Hematopoietic multipotent progenitor cell treated with erythropoietin and hydrocortisone succinate and interleukin-3 and kit ligand, for 4 days (in vitro differentiated cells): Measurements from ENCODE around the gene SLC27A5.
"Not testable (repeated sequence)": the region's sequence is repeated elsewhere in the genome, so short reads cannot be mapped to it uniquely, and the experiment has no call there.

Source experiments
- DNase-seq: peaks from one replicate; pipeline ENCODE4 v3.0.0-alpha.2; 2015

SLC27A5 gene

GRCh38 chr19:58550362-58551122 lies 38.8 kb upstream of the SLC27A5 start:
- DNase-seq: no peak

- no peak for DNase-seq
These were observed 38.0 kb upstream of the SLC27A5 start for GRCh38 chr19:58549664-58550361.

DNA sequence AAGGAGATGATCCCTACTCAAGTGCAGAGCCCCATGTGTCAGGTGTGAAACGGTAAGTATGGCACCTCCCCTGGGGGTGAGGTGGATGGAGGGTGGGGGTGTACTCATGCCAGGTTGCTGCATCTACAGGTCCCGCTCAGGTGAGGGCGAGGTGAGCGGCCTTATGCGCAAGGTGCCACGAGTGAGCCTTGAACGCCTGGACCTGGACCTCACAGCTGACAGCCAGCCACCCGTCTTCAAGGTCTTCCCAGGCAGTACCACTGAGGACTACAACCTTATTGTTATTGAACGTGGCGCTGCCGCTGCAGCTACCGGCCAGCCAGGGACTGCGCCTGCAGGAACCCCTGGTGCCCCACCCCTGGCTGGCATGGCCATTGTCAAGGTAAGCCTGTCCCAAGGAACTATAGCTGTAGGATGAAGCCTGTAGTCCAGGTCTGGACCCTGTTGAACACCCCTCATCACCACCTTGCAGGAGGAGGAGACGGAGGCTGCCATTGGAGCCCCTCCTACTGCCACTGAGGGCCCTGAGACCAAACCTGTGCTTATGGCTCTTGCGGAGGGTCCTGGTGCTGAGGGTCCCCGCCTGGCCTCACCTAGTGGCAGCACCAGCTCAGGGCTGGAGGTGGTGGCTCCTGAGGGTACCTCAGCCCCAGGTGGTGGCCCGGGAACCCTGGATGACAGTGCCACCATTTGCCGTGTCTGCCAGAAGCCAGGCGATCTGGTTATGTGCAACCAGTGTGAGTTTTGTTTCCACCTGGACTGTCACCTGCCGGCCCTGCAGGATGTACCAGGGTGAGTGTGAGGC lies 37.3 kb upstream of the SLC27A5 start:
- DNase-seq: no peak

DNA sequence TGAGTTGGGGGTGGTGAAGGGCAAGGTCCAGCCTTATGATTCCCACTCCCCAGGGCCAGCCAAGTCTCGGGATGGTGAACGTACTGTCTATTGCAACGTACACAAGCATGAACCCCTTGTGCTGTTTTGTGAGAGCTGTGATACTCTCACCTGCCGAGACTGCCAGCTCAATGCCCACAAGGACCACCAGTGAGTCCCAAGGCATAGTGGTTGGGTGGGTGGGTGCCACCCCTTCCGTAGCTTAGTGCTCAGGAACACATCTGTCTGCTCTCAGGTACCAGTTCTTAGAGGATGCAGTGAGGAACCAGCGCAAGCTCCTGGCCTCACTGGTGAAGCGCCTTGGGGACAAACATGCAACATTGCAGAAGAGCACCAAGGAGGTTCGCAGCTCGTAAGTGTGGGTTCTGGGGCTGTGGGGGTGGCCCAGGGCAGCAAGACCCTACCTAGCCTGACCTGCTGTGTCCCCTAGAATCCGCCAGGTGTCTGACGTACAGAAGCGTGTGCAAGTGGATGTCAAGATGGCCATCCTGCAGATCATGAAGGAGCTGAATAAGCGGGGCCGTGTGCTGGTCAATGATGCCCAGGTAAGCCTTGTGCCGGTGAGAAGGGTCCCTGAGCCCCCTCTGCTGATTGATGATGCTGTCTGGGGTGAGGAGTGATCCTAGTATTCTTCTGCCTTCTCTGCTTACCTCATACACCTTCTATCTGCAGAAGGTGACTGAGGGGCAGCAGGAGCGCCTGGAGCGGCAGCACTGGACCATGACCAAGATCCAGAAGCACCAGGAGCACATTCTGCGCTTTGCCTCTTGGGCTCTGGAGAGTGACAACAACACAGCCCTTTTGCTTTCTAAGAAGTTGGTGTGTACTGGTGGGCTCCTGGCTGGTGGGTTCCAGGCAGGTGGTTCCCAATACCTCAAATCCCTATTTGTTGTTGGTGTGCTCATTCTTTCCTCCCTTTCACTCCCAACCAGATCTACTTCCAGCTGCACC lies 35.8 kb upstream of the SLC27A5 start:
- no peak for DNase-seq

GRCh38 chr19:58546019-58546530 lies 34.3 kb upstream of the SLC27A5 start:
- DNase-seq: peak; percentile 63

GRCh38 chr19:58545286-58546018 lies 33.7 kb upstream of the SLC27A5 start:
- no peak for DNase-seq

DNA sequence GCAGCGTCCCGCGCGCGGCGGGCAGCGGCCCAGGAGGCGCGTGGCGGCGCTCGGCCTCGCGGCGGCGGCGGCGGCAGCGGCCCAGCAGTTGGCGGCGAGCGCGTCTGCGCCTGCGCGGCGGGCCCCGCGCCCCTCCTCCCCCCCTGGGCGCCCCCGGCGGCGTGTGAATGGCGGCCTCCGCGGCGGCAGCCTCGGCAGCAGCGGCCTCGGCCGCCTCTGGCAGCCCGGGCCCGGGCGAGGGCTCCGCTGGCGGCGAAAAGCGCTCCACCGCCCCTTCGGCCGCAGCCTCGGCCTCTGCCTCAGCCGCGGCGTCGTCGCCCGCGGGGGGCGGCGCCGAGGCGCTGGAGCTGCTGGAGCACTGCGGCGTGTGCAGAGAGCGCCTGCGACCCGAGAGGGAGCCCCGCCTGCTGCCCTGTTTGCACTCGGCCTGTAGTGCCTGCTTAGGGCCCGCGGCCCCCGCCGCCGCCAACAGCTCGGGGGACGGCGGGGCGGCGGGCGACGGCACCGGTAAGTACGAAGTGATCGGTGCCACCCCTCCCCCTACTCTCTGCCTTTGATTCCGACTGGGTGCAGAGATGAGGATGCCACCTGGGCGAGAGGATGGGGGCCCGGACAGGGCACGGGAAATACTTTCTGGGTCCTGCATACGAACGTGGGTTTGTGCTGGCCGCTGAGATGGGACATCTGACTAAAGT lies 32.9 kb upstream of the SLC27A5 start:
- peak; percentile 80 for DNase-seq

DNA sequence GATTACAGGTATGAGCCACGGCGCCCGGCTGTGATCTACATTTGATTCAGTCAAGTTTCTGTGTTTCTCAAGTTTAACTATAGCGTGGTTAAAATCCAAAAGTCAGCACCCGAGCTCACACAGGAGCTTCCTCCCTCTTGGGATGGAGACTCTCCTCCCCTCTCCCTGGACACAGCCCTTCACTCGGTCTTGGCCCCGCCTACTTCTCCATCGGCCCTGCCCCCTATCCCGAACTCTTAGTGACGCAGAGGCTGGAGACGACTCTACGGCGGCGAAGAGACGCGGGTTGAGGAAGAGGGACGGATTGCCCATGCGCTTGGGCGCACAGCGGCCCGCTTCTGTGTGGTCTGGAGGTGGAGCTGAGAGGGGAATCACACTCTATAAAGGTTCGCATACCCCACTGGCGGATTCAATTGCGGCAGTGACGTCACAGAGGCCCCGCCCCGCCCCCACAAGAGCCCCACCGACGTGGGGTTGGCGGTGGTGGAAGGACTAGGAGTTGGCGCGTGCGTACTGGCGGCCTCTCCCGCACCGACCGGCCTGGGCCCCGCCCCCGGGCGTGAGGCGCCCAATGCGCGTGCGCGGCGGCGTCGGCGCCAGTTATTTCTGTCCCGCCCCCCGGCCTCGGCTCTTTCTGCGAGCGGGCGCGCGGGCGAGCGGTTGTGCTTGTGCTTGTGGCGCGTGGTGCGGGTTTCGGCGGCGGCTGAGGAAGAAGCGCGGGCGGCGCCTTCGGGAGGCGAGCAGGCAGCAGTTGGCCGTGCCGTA lies 32.2 kb upstream of the SLC27A5 start, which contains the start of gene TRIM28:
Gene TRIM28, plus strand, starts transcription at position 239 of the 765 bp plus-strand sequence. CDS start 694 bp downstream, outside the sequence.
- peak; percentile 100 for DNase-seq

DNA sequence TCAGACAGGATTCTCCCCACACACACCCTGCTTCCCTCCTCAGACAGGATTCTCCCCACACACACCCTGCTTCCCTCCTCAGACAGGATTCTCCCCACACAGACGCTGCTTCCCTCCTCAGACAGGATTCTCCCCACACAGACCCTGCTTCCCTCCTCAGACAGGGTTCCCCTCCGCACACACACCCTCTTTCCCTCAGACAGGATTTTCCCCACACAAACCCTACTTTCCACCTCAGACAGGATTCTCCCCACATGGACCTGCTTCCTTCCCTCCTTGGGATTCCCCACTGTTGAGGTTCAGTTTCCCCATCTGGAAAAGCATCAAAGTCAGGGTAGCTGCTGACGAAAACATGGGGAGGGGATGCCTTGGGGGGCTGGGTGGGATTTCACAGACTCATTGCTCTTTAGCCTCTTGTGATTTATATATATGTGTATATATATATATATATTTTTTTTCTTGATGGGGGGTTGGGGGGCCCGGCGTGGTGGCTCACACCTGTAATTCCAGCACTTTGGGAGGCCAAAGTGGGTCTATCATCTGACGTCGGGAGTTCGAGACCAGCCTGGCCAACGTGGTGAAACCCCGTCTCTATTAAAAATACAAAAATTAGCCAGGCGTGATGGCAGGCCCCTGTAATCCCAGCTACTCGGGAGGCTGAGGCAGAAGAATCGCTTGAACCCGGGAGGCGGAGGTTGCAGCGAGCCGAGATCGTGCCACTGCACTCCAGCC lies 31.0 kb upstream of the SLC27A5 start:
- DNase-seq: not testable (repeated sequence)

DNA sequence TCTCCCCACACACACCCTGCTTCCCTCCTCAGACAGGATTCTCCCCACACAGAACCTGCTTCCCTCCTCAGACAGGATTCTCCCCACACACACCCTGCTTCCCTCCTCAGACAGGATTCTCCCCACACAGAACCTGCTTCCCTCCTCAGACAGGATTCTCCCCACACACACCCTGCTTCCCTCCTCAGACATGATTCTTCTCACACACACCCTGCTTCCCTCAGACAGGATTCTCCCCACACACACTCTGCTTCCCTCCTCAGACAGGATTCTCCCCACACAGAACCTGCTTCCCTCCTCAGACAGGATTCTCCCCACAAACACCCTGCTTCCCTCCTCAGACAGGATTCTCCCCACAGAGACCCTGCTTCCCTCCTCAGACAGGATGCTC lies 27.4 kb upstream of the SLC27A5 start:
- DNase-seq: not testable (repeated sequence)

DNA sequence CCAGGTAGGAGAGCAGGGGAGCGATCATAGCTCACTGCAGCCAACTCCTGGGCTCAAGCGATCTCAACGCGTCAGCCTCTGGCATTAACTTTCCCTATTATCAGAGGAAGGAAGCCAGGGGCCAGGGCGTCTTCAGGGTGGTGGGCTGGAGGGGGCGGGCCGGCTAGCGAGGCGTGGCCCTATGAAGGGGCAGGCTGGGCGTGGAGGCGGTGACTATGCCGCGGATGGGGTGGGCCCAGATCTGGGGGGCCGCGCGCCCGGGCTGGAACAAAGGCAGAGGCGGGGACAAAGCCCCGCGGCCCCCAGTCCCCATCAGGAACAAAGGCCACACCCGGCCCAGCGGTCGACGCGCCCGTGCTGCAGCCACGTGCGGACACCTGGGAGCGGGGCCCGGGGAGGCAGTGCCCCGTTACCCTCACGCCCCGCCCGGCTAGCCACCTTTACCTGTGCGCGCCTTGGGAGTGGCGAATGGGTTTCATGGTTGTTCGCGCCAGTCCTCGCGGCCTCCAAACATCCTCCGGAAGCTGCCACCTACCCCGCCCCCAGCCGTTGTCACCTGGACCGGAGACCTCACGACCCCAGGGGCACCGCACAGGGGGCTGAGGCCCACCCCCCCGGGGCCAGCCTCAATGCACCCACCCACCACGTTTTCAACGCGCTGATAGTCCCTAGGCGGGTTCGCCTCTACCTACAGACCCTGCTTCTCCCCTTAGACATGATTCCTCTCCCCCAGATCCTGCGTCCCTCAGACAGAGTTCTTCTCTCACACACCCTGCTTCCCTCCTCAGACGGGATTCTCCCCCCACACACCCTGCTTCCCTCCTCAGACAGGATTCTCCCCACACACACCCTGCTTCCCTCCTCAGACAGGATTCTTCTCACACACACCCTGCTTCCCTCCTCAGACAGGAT lies 26.7 kb upstream of the SLC27A5 start:
- peak; percentile 93 for DNase-seq

GRCh38 chr19:58536852-58537798 lies 25.3 kb upstream of the SLC27A5 start:
- DNase-seq: no peak

- DNase-seq: no peak
These were observed 24.1 kb upstream of the SLC27A5 start for GRCh38 chr19:58535857-58536256.

- DNase-seq: no peak
These were observed 19.4 kb upstream of the SLC27A5 start for GRCh38 chr19:58531034-58531840.

- no peak for DNase-seq
These were observed 17.6 kb upstream of the SLC27A5 start for GRCh38 chr19:58529405-58529804.

DNA sequence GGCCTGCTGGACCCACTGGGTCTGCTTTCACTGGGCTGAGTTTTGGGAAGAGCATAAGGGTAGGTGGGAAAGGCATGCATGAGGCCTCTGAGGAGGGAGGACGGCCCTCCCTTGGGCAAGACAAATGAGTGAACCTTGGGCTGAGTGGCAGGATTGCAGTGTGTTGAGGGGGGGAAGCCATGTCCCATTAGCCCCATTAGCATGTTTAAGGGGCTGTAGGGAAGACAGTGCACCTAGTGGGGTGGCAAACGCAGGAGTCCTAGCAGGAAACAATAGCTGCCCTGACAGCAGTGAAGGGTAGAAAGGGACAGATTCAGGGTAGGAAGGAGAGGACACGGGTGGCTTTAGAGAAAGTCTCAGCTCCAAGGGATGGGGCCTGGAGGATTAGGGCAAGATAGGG lies 10.9 kb upstream of the SLC27A5 start:
- no peak for DNase-seq
